ENCODE data around the gene YTHDC1.
A peak's percentile ranks its signal among the peaks of the same experiment; 100 is the strongest.
"Not testable (repeated sequence)": the region's sequence is repeated elsewhere in the genome, so short reads cannot be mapped to it uniquely, and the experiment has no call there.

YTHDC1 gene

GRCh38 chr4:68287704-68288392, 62.0 kb downstream of the YTHDC1 start:
- no peak for DNase-seq

GRCh38 chr4:68283714-68284113, 66.2 kb downstream of the YTHDC1 start:
- DNase-seq, result no peak

DNA sequence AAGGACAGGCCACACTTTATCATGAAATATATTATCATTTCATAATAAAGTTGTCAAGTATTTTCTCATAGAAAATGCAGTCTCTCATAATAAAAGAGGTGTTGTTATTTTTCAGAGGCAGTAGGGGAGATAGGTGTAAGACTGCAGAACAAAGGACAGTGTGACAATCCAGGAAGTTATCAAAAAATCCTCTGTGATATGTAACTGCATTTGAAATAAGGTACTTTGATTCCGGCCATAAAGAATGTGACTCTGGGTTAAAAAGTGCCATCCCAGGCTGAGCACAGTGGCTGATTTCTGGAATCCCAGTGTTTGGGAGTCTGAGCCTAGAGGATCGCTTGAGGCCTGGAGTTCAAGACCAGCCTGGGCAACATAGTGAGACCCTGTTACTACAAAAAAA, 66.8 kb downstream of the YTHDC1 start:
- DNase-seq, result no peak

GRCh38 chr4:68281796-68282740, 67.8 kb downstream of the YTHDC1 start:
- DNase-seq, result not testable (repeated sequence)

- no peak for DNase-seq
These were observed 71.9 kb downstream of the YTHDC1 start for GRCh38 chr4:68278029-68278428.

GRCh38 chr4:68277627-68278026, 72.3 kb downstream of the YTHDC1 start:
- no peak for DNase-seq

GRCh38 chr4:68272860-68273259, 77.0 kb downstream of the YTHDC1 start:
- no peak for DNase-seq

DNA sequence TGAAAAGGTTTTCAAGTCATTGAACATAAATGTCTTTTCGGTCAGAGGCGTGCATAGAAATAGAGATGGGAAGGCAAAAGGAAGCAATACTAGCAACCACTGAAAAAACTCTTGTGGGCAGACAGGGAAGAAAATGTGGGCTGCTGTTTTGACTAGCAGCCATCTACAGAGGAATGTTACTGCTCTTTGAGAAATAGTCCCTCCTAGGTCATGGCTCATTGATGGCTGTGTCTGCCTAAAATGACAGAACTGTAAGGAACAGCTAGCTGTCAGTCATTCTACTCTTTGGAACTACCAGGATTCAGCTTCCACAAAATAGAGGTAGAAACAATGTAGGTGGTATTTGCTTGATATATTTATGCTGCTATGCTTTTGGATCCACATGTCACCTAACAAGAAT, 77.5 kb downstream of the YTHDC1 start:
- DNase-seq, result no peak

- peak; percentile 48 for DNase-seq
These were observed 78.0 kb downstream of the YTHDC1 start for GRCh38 chr4:68271851-68272357.

GRCh38 chr4:68267433-68267944, 82.4 kb downstream of the YTHDC1 start:
- DNase-seq, result no peak

DNA sequence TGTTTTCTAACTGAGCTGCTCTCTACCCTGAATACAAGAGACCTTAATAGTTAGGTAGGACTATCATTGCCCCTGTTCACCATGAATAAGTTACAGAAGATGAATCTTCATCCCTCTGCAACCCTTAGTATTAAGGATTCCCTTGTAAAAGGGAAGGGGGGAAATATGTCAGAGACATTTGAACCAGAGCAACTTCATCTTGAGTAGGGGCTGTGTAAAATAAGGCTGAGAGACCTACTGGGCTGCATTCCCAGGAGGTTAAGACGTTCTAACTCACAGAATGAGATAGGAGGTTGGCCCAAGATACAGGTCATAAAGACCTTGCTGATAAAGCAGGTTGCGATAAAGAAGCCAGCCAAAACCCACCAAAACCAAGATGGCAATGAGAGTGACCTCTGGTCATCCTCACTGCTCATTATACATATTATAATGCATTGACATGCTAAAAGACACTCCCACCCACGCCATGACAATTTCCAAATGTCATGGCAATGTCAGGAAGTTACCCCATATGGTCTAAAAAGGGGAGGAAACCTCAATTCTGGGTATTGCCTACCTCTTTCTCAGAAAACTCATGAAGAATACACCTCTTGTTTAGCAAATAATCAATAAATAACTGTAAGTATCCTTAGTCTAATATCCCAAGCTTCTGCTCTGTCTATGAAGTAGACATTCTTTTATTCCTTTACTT, 84.9 kb downstream of the YTHDC1 start:
- no peak for DNase-seq

Data from NCI-H510A treated with DMSO at 0.1 percent for 48 hours (cell line).